MM.1S (cell line): ENCODE data around the gene MAPK10.

Source experiments
- EZH2phosphoT487 ChIP-seq: fragments of 300-600 bp; sonication (generic); IDR thresholded peaks from 2 replicates; pipeline ENCODE4 v1.6.1; 2018; ENCODE audit warnings: antibody characterized with exemption, low read length
- TF ChIP-seq, protein P1 (sequence below): fragments of 300-600 bp; sonication (generic); IDR thresholded peaks from 2 replicates; pipeline ENCODE4 v1.5.1; 2016; ENCODE audit warnings: antibody characterized with exemption, low read length, mixed read lengths

DNA sequence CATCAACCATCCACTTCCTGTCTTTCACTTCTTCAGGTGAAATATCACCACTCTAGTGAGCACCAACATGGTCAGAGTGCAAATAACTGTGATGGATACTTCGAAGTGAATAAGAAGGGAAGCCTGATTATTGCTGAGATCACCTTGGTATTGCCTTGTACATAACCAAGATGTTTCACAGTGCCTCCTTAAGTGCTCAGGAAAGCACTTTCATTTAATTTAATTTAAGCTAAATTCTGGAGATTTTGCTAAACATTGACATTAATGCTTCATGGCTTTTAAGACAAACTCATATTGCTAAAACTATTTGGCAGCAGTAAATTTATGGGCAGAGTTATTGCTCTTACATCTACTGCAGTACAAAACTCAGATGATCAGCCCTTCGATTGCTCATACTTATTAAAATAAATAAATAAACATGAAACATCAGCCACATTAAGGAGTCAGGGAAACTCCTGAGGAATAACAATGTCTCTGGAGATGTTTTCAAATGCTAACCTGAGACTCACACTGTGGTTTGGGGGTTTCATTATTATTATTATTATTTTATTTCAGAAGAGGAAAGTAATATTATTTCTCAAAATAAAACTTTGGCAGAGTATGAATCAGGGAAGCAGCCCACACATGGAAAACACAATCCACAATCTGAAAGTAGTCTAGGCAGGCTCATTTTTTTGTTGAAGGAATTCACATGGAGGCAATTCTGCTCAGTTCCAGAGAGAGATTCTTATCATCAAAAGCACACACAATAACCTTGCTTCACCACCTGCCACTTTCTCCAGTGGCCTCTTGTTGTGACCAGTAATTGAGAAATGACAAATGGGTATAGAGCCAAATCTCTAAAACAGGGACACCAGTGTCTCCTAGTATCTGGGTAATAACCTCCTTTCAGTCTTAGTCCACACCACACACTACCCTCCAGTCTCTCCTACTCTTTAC lies 344.2 kb downstream of the MAPK10 start:
- TF ChIP-seq, protein P1, sequence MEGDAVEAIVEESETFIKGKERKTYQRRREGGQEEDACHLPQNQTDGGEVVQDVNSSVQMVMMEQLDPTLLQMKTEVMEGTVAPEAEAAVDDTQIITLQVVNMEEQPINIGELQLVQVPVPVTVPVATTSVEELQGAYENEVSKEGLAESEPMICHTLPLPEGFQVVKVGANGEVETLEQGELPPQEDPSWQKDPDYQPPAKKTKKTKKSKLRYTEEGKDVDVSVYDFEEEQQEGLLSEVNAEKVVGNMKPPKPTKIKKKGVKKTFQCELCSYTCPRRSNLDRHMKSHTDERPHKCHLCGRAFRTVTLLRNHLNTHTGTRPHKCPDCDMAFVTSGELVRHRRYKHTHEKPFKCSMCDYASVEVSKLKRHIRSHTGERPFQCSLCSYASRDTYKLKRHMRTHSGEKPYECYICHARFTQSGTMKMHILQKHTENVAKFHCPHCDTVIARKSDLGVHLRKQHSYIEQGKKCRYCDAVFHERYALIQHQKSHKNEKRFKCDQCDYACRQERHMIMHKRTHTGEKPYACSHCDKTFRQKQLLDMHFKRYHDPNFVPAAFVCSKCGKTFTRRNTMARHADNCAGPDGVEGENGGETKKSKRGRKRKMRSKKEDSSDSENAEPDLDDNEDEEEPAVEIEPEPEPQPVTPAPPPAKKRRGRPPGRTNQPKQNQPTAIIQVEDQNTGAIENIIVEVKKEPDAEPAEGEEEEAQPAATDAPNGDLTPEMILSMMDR: no peak
- TF ChIP-seq EZH2phosphoT487: no peak
